GM23338 (cell line): ENCODE results near the gene MRPS15. TPM values are rescaled to one million over a fixed set of nuclear protein-coding genes. Genes with fewer than 3 reads are reported as not detected.

ENCODE experiments used
- ATAC-seq: fragments of 200-7000 bp; cut with Tn5 transposase; 3 replicates; pipeline ENCODE4 v1.9.1; 2020
- DNase-seq: peaks from one replicate; pipeline ENCODE4 v3.0.0-alpha.2; 2015; ENCODE audit warnings: low spot score
- H2AFZ ChIP-seq: fragments of 200-600 bp; sonication (generic); 2 replicates; pipeline ENCODE4 v1.8.0; 2016; ENCODE audit warnings: antibody characterized with exemption, mild to moderate bottlenecking, moderate library complexity
- H3F3A ChIP-seq: fragments of 200-600 bp; sonication (generic); replicated peaks from 2 replicates; pipeline ENCODE4 v1.8.0; 2017; ENCODE audit warnings: antibody characterized with exemption, mixed run types, low read depth
- H3K27ac ChIP-seq: fragments of 200-600 bp; sonication (generic); 2 replicates; pipeline ENCODE4 v1.6.1; 2016; ENCODE audit warnings: low read depth
- H3K27me3 ChIP-seq: fragments of 200-600 bp; sonication (generic); 2 replicates; pipeline ENCODE4 v1.8.0; 2016; ENCODE audit warnings: mild to moderate bottlenecking, mixed run types, moderate library complexity; ENCODE audit not compliant: insufficient read depth
- H3K36me3 ChIP-seq: fragments of 200-600 bp; sonication (generic); 2 replicates; pipeline ENCODE4 v1.8.0; 2016; ENCODE audit warnings: mild to moderate bottlenecking; ENCODE audit not compliant: insufficient read depth
- H3K4me1 ChIP-seq: fragments of 200-600 bp; sonication (generic); 2 replicates; pipeline ENCODE4 v1.8.0; 2016; ENCODE audit warnings: mild to moderate bottlenecking, moderate library complexity; ENCODE audit not compliant: insufficient read depth
- H3K4me2 ChIP-seq: fragments of 200-600 bp; sonication (generic); 2 replicates; pipeline ENCODE4 v1.7.1; 2017; ENCODE audit warnings: mixed run types
- H3K4me3 ChIP-seq: fragments of 200-600 bp; sonication (generic); 2 replicates; pipeline ENCODE4 v1.6.1; 2016; ENCODE audit warnings: mixed run types
- H3K79me2 ChIP-seq: fragments of 200-600 bp; sonication (generic); replicated peaks from 2 replicates; pipeline ENCODE4 v1.8.0; 2017; ENCODE audit warnings: mild to moderate bottlenecking; ENCODE audit not compliant: insufficient read depth
- H3K9me2 ChIP-seq: fragments of 200-600 bp; sonication (generic); 2 replicates; pipeline ENCODE4 v1.8.0; 2017; ENCODE audit not compliant: insufficient read depth
- H4K20me1 ChIP-seq: fragments of 200-600 bp; sonication (generic); replicated peaks from 2 replicates; pipeline ENCODE4 v1.8.0; 2017; ENCODE audit warnings: mild to moderate bottlenecking; ENCODE audit not compliant: insufficient read depth
- H3K27ac Mint-ChIP-seq: 2 replicates; pipeline ENCODE4 v1.8.0; 2020; ENCODE audit warnings: inconsistent platforms, mild to moderate bottlenecking, moderate library complexity, mixed read lengths
- H3K27me3 Mint-ChIP-seq: 3 replicates; pipeline ENCODE4 v1.8.0; 2022; ENCODE audit warnings: low read depth, mild to moderate bottlenecking, moderate library complexity, mixed read lengths, inconsistent platforms; ENCODE audit not compliant: insufficient read depth, poor library complexity
- H3K36me3 Mint-ChIP-seq: 3 replicates; pipeline ENCODE4 v1.8.0; 2021; ENCODE audit warnings: low read depth, mild to moderate bottlenecking, inconsistent platforms, moderate library complexity, mixed read lengths
- H3K4me1 Mint-ChIP-seq: 3 replicates; pipeline ENCODE4 v1.8.0; 2020; ENCODE audit warnings: mild to moderate bottlenecking, inconsistent platforms, mixed read lengths
- H3K4me3 Mint-ChIP-seq: 3 replicates; pipeline ENCODE4 v1.8.0; 2021; ENCODE audit warnings: moderate library complexity, mild to moderate bottlenecking, inconsistent platforms, mixed read lengths
- H3K9me3 Mint-ChIP-seq: 3 replicates; pipeline ENCODE4 v1.8.0; 2020; ENCODE audit warnings: moderate library complexity, mild to moderate bottlenecking, inconsistent platforms, mixed read lengths
- CREB1 ChIP-seq: fragments of 250-450 bp; sonication (Bioruptor Pico); IDR thresholded peaks from 2 replicates; pipeline ENCODE4 v1.5.0; 2020; ENCODE audit warnings: low read depth, mild to moderate bottlenecking, moderate library complexity
- EZH2 ChIP-seq: fragments of 200-600 bp; sonication (generic); IDR thresholded peaks from one replicate; pipeline ENCODE4 v1.8.0; 2017; ENCODE audit warnings: antibody characterized with exemption, mild to moderate bottlenecking, low read depth; ENCODE audit not compliant: unreplicated experiment
- EZH2phosphoT487 ChIP-seq: fragments of 200-600 bp; sonication (generic); IDR thresholded peaks from one replicate; pipeline ENCODE4 v1.8.1; 2018; ENCODE audit warnings: antibody characterized with exemption; ENCODE audit not compliant: unreplicated experiment
- JUNB ChIP-seq: IDR thresholded peaks from one replicate; pipeline ENCODE4 v1.6.1; 2016; ENCODE audit warnings: antibody characterized with exemption; ENCODE audit not compliant: unreplicated experiment
- NANOG ChIP-seq: IDR thresholded peaks from 2 replicates; pipeline ENCODE4 v1.6.1; 2016; ENCODE audit warnings: antibody characterized with exemption, borderline replicate concordance
- POLR2AphosphoS5 ChIP-seq: IDR thresholded peaks from 2 replicates; pipeline ENCODE4 v1.6.1; 2016; ENCODE audit warnings: antibody characterized with exemption, low read depth
- REST ChIP-seq: IDR thresholded peaks from one replicate; pipeline ENCODE4 v1.6.1; 2018; ENCODE audit warnings: antibody characterized with exemption; ENCODE audit not compliant: unreplicated experiment
- STAT1 ChIP-seq: IDR thresholded peaks from one replicate; pipeline ENCODE4 v1.6.1; 2016; ENCODE audit warnings: antibody characterized with exemption; ENCODE audit not compliant: unreplicated experiment
- ZNF114 ChIP-seq: fragments of 250-450 bp; sonication (Bioruptor Pico); IDR thresholded peaks from 2 replicates; pipeline ENCODE4 v1.5.0; 2020; ENCODE audit warnings: mild to moderate bottlenecking, moderate library complexity
- ZNF331 ChIP-seq: fragments of 250-450 bp; sonication (Bioruptor Pico); IDR thresholded peaks from 2 replicates; pipeline ENCODE4 v1.5.0; 2020; ENCODE audit warnings: low read depth, mild to moderate bottlenecking, moderate library complexity
- polyA plus RNA-seq: library from polyadenylated mRNA; unstranded; fragments of >200 nt; fragmentation: Nextera tagmentation; extraction: Ambion mirVana; gene quantifications from 2 replicates; pipeline ENCODE4 v1.2.1, GENCODE V29; 2016
- total RNA-seq: library from RNA; depleted of rRNA; stranded (reverse); fragments of >200 nt; shearing (Covaris generic); gene quantifications from 2 replicates; pipeline ENCODE4 v1.2.3, GENCODE V29; 2014
- TF ChIP-seq, protein P1 (sequence below): fragments of 250-450 bp; sonication (Bioruptor Pico); IDR thresholded peaks from 2 replicates; pipeline ENCODE4 v1.5.0; 2020; ENCODE audit warnings: mild to moderate bottlenecking, moderate library complexity
- TF ChIP-seq, protein P2 (sequence below), 2 experiments: fragments of 200-600 bp in 1 of 2; sonication (generic) in 1 of 2; conservative IDR thresholded peaks; 2 replicates each; pipeline versions ENCODE4 v1.5.1 to v1.6.1; 2016 to 2017; ENCODE audit warnings: antibody characterized with exemption in 2 of 2, low read depth in 2 of 2, mild to moderate bottlenecking in 2 of 2, moderate library complexity in 1 of 2
- TF ChIP-seq, protein P3 (sequence below): IDR thresholded peaks from 2 replicates; pipeline ENCODE4 v1.6.1; 2016; ENCODE audit warnings: antibody characterized with exemption

MRPS15 gene
- total and polyA plus RNA-seq, 2 experiments from 2014 or later, result 105 to 311 TPM

DNA sequence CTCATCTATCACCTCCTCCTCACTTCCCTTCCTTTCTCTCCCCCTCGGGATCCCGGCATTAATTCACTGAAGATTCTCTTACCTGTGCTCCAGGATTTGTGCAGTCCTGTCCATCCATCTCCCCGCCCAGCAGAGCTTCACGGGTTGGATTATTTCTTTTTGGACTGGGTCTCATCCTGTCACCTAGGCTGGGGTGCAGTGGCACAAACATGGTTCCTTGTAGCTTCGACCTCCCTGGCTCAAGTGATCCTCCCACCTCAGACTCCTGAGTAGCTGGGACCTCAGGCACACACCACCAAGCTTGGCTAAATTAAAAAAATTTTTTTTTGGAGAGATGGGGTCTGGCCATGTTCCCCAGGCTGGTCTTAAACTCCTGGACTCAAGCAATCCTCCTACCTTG lies 30.8 kb upstream of the MRPS15 start:
- Histone ChIP-seq H3K9me2 (no peaks in the 10 kb centered on the region), H3F3A (no peaks in the 10 kb centered on the region), H3K27ac (no peak overlapping the region), H3K27me3 (no peaks in the 10 kb centered on the region), H2AFZ (no peak overlapping the region), H3K79me2 (no peaks in the 10 kb centered on the region), H3K4me3 (no peak overlapping the region), H3K36me3 (no peaks in the 10 kb centered on the region), H3K4me1 (no peaks in the 10 kb centered on the region), H3K4me2 (no peak overlapping the region), H4K20me1 (no peaks in the 10 kb centered on the region)
- H3K9me3 Mint-ChIP-seq, result no peaks in the 10 kb centered on the region
- peaks cover under 1% of the 10 kb centered on the region; the same call in 1 of the 3 replicates for H3K4me1 Mint-ChIP-seq
- H3K27ac Mint-ChIP-seq, result no peak overlapping the region
- H3K36me3 Mint-ChIP-seq, result no peaks in the 10 kb centered on the region
- TF ChIP-seq EZH2phosphoT487 (no peak), POLR2AphosphoS5 (no peak), STAT1 (no peak), EZH2 (no peak), REST (no peak), ZNF331 (CRISPR knock-in tag) (no peak), JUNB (no peak), NANOG (no peak), ZNF114 (no peak), CREB1 (CRISPR knock-in tag) (no peak)
- TF ChIP-seq, protein P1, sequence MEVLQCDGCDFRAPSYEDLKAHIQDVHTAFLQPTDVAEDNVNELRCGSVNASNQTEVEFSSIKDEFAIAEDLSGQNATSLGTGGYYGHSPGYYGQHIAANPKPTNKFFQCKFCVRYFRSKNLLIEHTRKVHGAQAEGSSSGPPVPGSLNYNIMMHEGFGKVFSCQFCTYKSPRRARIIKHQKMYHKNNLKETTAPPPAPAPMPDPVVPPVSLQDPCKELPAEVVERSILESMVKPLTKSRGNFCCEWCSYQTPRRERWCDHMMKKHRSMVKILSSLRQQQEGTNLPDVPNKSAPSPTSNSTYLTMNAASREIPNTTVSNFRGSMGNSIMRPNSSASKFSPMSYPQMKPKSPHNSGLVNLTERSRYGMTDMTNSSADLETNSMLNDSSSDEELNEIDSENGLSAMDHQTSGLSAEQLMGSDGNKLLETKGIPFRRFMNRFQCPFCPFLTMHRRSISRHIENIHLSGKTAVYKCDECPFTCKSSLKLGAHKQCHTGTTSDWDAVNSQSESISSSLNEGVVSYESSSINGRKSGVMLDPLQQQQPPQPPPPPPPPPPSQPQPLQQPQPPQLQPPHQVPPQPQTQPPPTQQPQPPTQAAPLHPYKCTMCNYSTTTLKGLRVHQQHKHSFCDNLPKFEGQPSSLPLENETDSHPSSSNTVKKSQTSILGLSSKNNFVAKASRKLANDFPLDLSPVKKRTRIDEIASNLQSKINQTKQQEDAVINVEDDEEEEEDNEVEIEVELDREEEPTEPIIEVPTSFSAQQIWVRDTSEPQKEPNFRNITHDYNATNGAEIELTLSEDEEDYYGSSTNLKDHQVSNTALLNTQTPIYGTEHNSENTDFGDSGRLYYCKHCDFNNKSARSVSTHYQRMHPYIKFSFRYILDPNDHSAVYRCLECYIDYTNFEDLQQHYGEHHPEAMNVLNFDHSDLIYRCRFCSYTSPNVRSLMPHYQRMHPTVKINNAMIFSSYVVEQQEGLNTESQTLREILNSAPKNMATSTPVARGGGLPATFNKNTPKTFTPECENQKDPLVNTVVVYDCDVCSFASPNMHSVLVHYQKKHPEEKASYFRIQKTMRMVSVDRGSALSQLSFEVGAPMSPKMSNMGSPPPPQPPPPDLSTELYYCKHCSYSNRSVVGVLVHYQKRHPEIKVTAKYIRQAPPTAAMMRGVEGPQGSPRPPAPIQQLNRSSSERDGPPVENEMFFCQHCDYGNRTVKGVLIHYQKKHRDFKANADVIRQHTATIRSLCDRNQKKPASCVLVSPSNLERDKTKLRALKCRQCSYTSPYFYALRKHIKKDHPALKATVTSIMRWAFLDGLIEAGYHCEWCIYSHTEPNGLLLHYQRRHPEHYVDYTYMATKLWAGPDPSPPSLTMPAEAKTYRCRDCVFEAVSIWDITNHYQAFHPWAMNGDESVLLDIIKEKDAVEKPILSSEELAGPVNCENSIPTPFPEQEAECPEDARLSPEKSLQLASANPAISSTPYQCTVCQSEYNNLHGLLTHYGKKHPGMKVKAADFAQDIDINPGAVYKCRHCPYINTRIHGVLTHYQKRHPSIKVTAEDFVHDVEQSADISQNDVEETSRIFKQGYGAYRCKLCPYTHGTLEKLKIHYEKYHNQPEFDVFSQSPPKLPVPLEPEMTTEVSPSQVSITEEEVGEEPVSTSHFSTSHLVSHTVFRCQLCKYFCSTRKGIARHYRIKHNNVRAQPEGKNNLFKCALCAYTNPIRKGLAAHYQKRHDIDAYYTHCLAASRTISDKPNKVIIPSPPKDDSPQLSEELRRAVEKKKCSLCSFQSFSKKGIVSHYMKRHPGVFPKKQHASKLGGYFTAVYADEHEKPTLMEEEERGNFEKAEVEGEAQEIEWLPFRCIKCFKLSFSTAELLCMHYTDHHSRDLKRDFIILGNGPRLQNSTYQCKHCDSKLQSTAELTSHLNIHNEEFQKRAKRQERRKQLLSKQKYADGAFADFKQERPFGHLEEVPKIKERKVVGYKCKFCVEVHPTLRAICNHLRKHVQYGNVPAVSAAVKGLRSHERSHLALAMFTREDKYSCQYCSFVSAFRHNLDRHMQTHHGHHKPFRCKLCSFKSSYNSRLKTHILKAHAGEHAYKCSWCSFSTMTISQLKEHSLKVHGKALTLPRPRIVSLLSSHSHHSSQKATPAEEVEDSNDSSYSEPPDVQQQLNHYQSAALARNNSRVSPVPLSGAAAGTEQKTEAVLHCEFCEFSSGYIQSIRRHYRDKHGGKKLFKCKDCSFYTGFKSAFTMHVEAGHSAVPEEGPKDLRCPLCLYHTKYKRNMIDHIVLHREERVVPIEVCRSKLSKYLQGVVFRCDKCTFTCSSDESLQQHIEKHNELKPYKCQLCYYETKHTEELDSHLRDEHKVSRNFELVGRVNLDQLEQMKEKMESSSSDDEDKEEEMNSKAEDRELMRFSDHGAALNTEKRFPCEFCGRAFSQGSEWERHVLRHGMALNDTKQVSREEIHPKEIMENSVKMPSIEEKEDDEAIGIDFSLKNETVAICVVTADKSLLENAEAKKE, result no peak
- TF ChIP-seq, protein P2, sequence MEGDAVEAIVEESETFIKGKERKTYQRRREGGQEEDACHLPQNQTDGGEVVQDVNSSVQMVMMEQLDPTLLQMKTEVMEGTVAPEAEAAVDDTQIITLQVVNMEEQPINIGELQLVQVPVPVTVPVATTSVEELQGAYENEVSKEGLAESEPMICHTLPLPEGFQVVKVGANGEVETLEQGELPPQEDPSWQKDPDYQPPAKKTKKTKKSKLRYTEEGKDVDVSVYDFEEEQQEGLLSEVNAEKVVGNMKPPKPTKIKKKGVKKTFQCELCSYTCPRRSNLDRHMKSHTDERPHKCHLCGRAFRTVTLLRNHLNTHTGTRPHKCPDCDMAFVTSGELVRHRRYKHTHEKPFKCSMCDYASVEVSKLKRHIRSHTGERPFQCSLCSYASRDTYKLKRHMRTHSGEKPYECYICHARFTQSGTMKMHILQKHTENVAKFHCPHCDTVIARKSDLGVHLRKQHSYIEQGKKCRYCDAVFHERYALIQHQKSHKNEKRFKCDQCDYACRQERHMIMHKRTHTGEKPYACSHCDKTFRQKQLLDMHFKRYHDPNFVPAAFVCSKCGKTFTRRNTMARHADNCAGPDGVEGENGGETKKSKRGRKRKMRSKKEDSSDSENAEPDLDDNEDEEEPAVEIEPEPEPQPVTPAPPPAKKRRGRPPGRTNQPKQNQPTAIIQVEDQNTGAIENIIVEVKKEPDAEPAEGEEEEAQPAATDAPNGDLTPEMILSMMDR (conservative IDR thresholded peaks at IDR 0.05; ENCODE audit: low read depth in 2 of 2), result no peak
- TF ChIP-seq, protein P3, sequence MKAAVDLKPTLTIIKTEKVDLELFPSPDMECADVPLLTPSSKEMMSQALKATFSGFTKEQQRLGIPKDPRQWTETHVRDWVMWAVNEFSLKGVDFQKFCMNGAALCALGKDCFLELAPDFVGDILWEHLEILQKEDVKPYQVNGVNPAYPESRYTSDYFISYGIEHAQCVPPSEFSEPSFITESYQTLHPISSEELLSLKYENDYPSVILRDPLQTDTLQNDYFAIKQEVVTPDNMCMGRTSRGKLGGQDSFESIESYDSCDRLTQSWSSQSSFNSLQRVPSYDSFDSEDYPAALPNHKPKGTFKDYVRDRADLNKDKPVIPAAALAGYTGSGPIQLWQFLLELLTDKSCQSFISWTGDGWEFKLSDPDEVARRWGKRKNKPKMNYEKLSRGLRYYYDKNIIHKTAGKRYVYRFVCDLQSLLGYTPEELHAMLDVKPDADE, result no peak
- H3K27me3 Mint-ChIP-seq, result peaks cover 12% of the 10 kb centered on the region
- DNase-seq (no peak), ATAC-seq (no peak)
- H3K4me3 Mint-ChIP-seq, result no peak overlapping the region
